ENCODE data around the gene NUP188. TPM values are rescaled to one million over a fixed set of nuclear protein-coding genes. Genes with fewer than 3 reads are reported as not detected.

NUP188 gene
- total and polyA plus RNA-seq, 4 donors = 6.9 to 34.7 (median 19.2) TPM

DNA sequence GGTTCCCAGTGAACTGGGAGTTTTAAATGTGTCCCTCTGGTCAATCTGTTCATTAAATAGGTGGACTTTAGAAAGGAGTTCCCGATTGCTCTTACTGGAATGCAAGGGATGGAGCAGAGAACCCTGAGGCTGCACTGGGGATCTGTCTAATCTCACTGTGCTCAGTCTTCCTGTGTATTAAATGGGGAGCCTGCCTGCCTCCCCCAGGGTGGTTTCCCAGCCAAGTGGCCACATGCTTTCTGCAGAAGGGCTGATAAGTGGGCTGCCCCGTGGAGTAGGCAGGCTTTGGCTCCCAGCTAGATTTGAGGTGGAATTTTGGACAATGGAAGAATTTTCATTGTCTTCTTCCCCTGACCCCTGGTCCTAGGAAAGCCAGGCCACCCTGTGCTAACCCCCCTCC lies 40.8 kb upstream of the NUP188 start:
- 40% methylated on average over 2 of the region's 2 CpGs for WGBS
- peaks cover 9 to 36% (median 25%) of the 10 kb centered on the region in 4 donors for H3K36me3 ChIP-seq (ENCODE audit: control insufficient read depth in 4 of 4, insufficient read depth in 3 of 4, low read depth in 1 of 4, low read length in 3 of 4)
- H3K27ac ChIP-seq (ENCODE audit: low read depth in 1 of 2, low read length in 2 of 2) = no peak overlapping the region
- TF ChIP-seq, protein P1, sequence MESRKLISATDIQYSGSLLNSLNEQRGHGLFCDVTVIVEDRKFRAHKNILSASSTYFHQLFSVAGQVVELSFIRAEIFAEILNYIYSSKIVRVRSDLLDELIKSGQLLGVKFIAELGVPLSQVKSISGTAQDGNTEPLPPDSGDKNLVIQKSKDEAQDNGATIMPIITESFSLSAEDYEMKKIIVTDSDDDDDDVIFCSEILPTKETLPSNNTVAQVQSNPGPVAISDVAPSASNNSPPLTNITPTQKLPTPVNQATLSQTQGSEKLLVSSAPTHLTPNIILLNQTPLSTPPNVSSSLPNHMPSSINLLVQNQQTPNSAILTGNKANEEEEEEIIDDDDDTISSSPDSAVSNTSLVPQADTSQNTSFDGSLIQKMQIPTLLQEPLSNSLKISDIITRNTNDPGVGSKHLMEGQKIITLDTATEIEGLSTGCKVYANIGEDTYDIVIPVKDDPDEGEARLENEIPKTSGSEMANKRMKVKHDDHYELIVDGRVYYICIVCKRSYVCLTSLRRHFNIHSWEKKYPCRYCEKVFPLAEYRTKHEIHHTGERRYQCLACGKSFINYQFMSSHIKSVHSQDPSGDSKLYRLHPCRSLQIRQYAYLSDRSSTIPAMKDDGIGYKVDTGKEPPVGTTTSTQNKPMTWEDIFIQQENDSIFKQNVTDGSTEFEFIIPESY (IDR thresholded peaks at IDR 0.05) = no peak
- TF ChIP-seq HNF4G (IDR thresholded peaks at IDR 0.05) (no peak), HNF4A (conservative IDR thresholded peaks at IDR 0.05) (no peak), FOXA2 (IDR thresholded peaks at IDR 0.05) (no peak), JUND (IDR thresholded peaks at IDR 0.05) (no peak)
- TF ChIP-seq, protein P2, sequence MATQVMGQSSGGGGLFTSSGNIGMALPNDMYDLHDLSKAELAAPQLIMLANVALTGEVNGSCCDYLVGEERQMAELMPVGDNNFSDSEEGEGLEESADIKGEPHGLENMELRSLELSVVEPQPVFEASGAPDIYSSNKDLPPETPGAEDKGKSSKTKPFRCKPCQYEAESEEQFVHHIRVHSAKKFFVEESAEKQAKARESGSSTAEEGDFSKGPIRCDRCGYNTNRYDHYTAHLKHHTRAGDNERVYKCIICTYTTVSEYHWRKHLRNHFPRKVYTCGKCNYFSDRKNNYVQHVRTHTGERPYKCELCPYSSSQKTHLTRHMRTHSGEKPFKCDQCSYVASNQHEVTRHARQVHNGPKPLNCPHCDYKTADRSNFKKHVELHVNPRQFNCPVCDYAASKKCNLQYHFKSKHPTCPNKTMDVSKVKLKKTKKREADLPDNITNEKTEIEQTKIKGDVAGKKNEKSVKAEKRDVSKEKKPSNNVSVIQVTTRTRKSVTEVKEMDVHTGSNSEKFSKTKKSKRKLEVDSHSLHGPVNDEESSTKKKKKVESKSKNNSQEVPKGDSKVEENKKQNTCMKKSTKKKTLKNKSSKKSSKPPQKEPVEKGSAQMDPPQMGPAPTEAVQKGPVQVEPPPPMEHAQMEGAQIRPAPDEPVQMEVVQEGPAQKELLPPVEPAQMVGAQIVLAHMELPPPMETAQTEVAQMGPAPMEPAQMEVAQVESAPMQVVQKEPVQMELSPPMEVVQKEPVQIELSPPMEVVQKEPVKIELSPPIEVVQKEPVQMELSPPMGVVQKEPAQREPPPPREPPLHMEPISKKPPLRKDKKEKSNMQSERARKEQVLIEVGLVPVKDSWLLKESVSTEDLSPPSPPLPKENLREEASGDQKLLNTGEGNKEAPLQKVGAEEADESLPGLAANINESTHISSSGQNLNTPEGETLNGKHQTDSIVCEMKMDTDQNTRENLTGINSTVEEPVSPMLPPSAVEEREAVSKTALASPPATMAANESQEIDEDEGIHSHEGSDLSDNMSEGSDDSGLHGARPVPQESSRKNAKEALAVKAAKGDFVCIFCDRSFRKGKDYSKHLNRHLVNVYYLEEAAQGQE (IDR thresholded peaks at IDR 0.05) = no peak
- no peak overlapping the region for H3K9ac ChIP-seq (ENCODE audit: low read depth in 1 of 2, low read length in 2 of 2)
- H3K9me3 ChIP-seq (ENCODE audit: control insufficient read depth in 4 of 4, low read length in 3 of 4) = no peaks in the 10 kb centered on the region
- no peaks in the 10 kb centered on the region for H3K27me3 ChIP-seq (ENCODE audit: control insufficient read depth in 4 of 4, insufficient read depth in 4 of 4, low read length in 3 of 4)
- H3K4me3 ChIP-seq (ENCODE audit: low read depth in 1 of 3, low read length in 3 of 3) = no peak overlapping the region
- DNase-seq (ENCODE audit: low spot score) = no peak
- H3K4me1 ChIP-seq (ENCODE audit: control insufficient read depth in 4 of 4, insufficient read depth in 4 of 4, low read length in 3 of 4) = peaks cover 2 to 25% (median 8%) of the 10 kb centered on the region in 4 donors

DNA sequence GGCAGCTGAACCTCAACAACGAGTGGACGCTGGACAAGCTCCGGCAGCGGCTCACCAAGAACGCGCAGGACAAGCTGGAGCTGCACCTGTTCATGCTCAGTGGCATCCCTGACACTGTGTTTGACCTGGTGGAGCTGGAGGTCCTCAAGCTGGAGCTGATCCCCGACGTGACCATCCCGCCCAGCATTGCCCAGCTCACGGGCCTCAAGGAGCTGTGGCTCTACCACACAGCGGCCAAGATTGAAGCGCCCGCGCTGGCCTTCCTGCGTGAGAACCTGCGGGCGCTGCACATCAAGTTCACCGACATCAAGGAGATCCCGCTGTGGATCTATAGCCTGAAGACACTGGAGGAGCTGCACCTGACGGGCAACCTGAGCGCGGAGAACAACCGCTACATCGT lies 39.1 kb upstream of the NUP188 start:
- H3K27me3 ChIP-seq (ENCODE audit: control insufficient read depth in 4 of 4, insufficient read depth in 4 of 4, low read length in 3 of 4) = no peaks in the 10 kb centered on the region
- TF ChIP-seq EGR1 (IDR thresholded peaks at IDR 0.05; ENCODE audit: low read depth in 2 of 2) (no peak), YY1 (IDR thresholded peaks at IDR 0.05) (no peak), RXRA (IDR thresholded peaks at IDR 0.05) (no peak)
- TF ChIP-seq, protein P3, sequence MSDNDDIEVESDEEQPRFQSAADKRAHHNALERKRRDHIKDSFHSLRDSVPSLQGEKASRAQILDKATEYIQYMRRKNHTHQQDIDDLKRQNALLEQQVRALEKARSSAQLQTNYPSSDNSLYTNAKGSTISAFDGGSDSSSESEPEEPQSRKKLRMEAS (IDR thresholded peaks at IDR 0.05) = no peak
- H3K4me1 ChIP-seq (ENCODE audit: control insufficient read depth in 4 of 4, insufficient read depth in 4 of 4, low read length in 3 of 4) = peaks cover under 1 to 28% (median 8%) of the 10 kb centered on the region in 4 donors
- peaks cover 2 to 39% (median 27%) of the 10 kb centered on the region in 4 donors for H3K36me3 ChIP-seq (ENCODE audit: control insufficient read depth in 4 of 4, insufficient read depth in 3 of 4, low read depth in 1 of 4, low read length in 3 of 4)
- no peak overlapping the region for H3K4me3 ChIP-seq (ENCODE audit: low read depth in 1 of 3, low read length in 3 of 3)
- 98% methylated on average over 24 of the region's 24 CpGs for WGBS
- no peak for DNase-seq (ENCODE audit: low spot score)
- H3K27ac ChIP-seq (ENCODE audit: low read depth in 1 of 2, low read length in 2 of 2) = no peak overlapping the region
- H3K9ac ChIP-seq (ENCODE audit: low read depth in 1 of 2, low read length in 2 of 2) = no peak overlapping the region
- no peaks in the 10 kb centered on the region for H3K9me3 ChIP-seq (ENCODE audit: control insufficient read depth in 4 of 4, low read length in 3 of 4)

DNA sequence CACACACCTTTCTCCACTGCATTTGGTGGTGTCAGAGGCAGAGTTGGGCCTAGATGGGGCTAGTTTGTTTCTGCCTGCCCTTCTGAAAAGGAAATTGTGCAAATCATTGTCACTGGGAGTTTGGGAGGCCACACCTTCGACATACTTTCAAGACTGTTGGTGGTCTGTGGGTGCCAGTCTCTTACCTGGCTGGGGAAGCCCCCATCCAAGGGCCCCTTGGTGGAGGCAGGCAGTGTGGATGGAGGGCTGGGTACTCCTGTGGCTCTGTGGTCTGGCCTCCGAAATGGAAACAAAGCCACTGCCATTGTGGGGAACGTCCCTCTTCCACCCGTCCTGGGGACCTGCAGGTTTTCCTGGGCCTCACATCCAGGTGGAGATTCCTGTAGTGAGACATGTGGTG lies 37.6 kb upstream of the NUP188 start:
- WGBS = 88% methylated on average over 4 of the region's 4 CpGs
- DNase-seq (ENCODE audit: low spot score) = no peak
- TF ChIP-seq HNF4A (conservative IDR thresholded peaks at IDR 0.05) (no peak), JUND (IDR thresholded peaks at IDR 0.05) (no peak), RAD21 (IDR thresholded peaks at IDR 0.05) (no peak), HNF4G (IDR thresholded peaks at IDR 0.05) (no peak), NR2F2 (IDR thresholded peaks at IDR 0.05) (no peak), FOXA1 (IDR thresholded peaks at IDR 0.05) (no peak), TAF1 (conservative IDR thresholded peaks at IDR 0.05) (no peak), SP1 (IDR thresholded peaks at IDR 0.05) (no peak), EGR1 (IDR thresholded peaks at IDR 0.05; ENCODE audit: low read depth in 2 of 2) (no peak), GABPA (IDR thresholded peaks at IDR 0.05 in 1 of 2, conservative IDR thresholded peaks at IDR 0.05 in 1 of 2) (no peak), RXRA (IDR thresholded peaks at IDR 0.05) (no peak)
- TF ChIP-seq, protein P2 (IDR thresholded peaks at IDR 0.05) = no peak
- TF ChIP-seq, protein P4, sequence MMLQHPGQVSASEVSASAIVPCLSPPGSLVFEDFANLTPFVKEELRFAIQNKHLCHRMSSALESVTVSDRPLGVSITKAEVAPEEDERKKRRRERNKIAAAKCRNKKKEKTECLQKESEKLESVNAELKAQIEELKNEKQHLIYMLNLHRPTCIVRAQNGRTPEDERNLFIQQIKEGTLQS (IDR thresholded peaks at IDR 0.05) = no peak
- TF ChIP-seq, protein P3 (IDR thresholded peaks at IDR 0.05) = no peak
- Histone ChIP-seq H3K36me3 (ENCODE audit: control insufficient read depth in 4 of 4, insufficient read depth in 3 of 4, low read depth in 1 of 4, low read length in 3 of 4) (peaks cover 6 to 39% (median 30%) of the 10 kb centered on the region in 4 donors), H3K27ac (ENCODE audit: low read depth in 1 of 2, low read length in 2 of 2) (peak overlapping the region in 1 of 2 donors; percentile 6), H3K27me3 (ENCODE audit: control insufficient read depth in 4 of 4, insufficient read depth in 4 of 4, low read length in 3 of 4) (no peaks in the 10 kb centered on the region), H3K4me3 (ENCODE audit: low read depth in 1 of 3, low read length in 3 of 3) (no peak overlapping the region), H3K9me3 (ENCODE audit: control insufficient read depth in 4 of 4, low read length in 3 of 4) (no peaks in the 10 kb centered on the region), H3K9ac (ENCODE audit: low read depth in 1 of 2, low read length in 2 of 2) (no peak overlapping the region), H3K4me1 (ENCODE audit: control insufficient read depth in 4 of 4, insufficient read depth in 4 of 4, low read length in 3 of 4) (peaks cover 3 to 39% (median 18%) of the 10 kb centered on the region in 4 donors)

Data from liver (tissue), 9 donors.